Liver (tissue), 3 donors: ENCODE results near the gene TRIM7.

ENCODE experiments used
- ATF3 ChIP-seq: IDR thresholded peaks from 2 replicates; pipeline ENCODE4 v1.6.1; 2016; ENCODE audit warnings: antibody characterized with exemption
- CTCF ChIP-seq: fragments of 150-350 bp; IDR thresholded peaks from 2 replicates; pipeline ENCODE4 v1.5.1; 2017; ENCODE audit warnings: improper control_type of control experiment, low read depth, low read length; ENCODE audit not compliant: missing input control
- EGR1 ChIP-seq, 2 donors: IDR thresholded peaks; 2 replicates each; pipeline ENCODE4 v1.6.1; 2016 to 2018; ENCODE audit warnings: antibody characterized with exemption in 2 of 2, low read depth in 2 of 2
- FOXA2 ChIP-seq: IDR thresholded peaks from 2 replicates; pipeline ENCODE4 v1.6.1; 2016; ENCODE audit warnings: antibody characterized with exemption
- GABPA ChIP-seq, 2 donors: IDR thresholded peaks in 1 of 2; conservative IDR thresholded peaks in 1 of 2; 2 replicates each; pipeline ENCODE4 v1.6.1; 2016; ENCODE audit warnings: antibody characterized with exemption in 2 of 2, mild to moderate bottlenecking in 1 of 2, moderate library complexity in 1 of 2
- HNF4G ChIP-seq: IDR thresholded peaks from 2 replicates; pipeline ENCODE4 v1.6.1; 2016; ENCODE audit warnings: antibody characterized with exemption
- JUND ChIP-seq, 2 donors: IDR thresholded peaks; 2 replicates each; pipeline ENCODE4 v1.6.1; 2016; ENCODE audit warnings: antibody characterized with exemption in 2 of 2
- MAX ChIP-seq: IDR thresholded peaks from 2 replicates; pipeline ENCODE4 v1.6.1; 2016; ENCODE audit warnings: antibody characterized with exemption
- RAD21 ChIP-seq, 2 donors: IDR thresholded peaks; 2 replicates each; pipeline ENCODE4 v1.6.1; 2016; ENCODE audit warnings: antibody characterized with exemption in 2 of 2, mild to moderate bottlenecking in 2 of 2
- REST ChIP-seq: IDR thresholded peaks from 2 replicates; pipeline ENCODE4 v1.6.1; 2016; ENCODE audit warnings: antibody characterized with exemption, mild to moderate bottlenecking
- SP1 ChIP-seq: IDR thresholded peaks from 2 replicates; pipeline ENCODE4 v1.6.1; 2018; ENCODE audit warnings: antibody characterized with exemption, mild to moderate bottlenecking
- TAF1 ChIP-seq: conservative IDR thresholded peaks from 2 replicates; pipeline ENCODE4 v1.6.1; 2016; ENCODE audit warnings: antibody characterized with exemption, mild to moderate bottlenecking
- ZBTB33 ChIP-seq: IDR thresholded peaks from 2 replicates; pipeline ENCODE4 v1.6.1; 2016; ENCODE audit warnings: antibody characterized with exemption
- donor health status: healthy.
- donor health status: healthy.

- TF ChIP-seq RAD21 (IDR thresholded peaks at IDR 0.05) (no peak), MAX (no peak), JUND (IDR thresholded peaks at IDR 0.05) (no peak), CTCF (no peak), REST (no peak), SP1 (no peak), TAF1 (no peak), GABPA (IDR thresholded peaks at IDR 0.05 in 1 of 2, conservative IDR thresholded peaks at IDR 0.05 in 1 of 2) (no peak), HNF4G (no peak), FOXA2 (no peak), EGR1 (IDR thresholded peaks at IDR 0.05; ENCODE audit: low read depth in 2 of 2) (no peak), ZBTB33 (no peak), ATF3 (no peak)
These were observed 6.8 kb downstream of the TRIM7 start for GRCh38 chr5:181198106-181198685.
